HEK293 (cell line): ENCODE results near the gene CCDC127.
"Not testable (repeated sequence)": the region's sequence is repeated elsewhere in the genome, so short reads cannot be mapped to it uniquely, and the experiment has no call there.

ENCODE experiments used
- CTCF ChIP-seq: fragments of 450-650 bp; formaldehyde crosslinking; IDR thresholded peaks from 2 replicates; pipeline ENCODE4 v1.5.1; 2016; ENCODE audit warnings: missing biosample characterization, missing genetic modification characterization
- HOXD13 ChIP-seq: sonication (generic); formaldehyde crosslinking; IDR thresholded peaks from 2 replicates; pipeline ENCODE4 v1.8.0; 2022; ENCODE audit warnings: missing genetic modification reagents, borderline replicate concordance
- ZNF23 ChIP-seq: fragments of 450-650 bp; formaldehyde crosslinking; IDR thresholded peaks from 2 replicates; pipeline ENCODE4 v1.5.1; 2016; ENCODE audit warnings: missing biosample characterization, missing genetic modification characterization, borderline replicate concordance
- ZNF341 ChIP-seq: fragments of 450-650 bp; formaldehyde crosslinking; IDR thresholded peaks from 2 replicates; pipeline ENCODE4; 2016; ENCODE audit warnings: low read depth, missing biosample characterization, missing genetic modification characterization
- ZNF654 ChIP-seq: fragments of 450-650 bp; formaldehyde crosslinking; IDR thresholded peaks from 2 replicates; pipeline ENCODE4 v1.5.1; 2016; ENCODE audit warnings: low read depth, missing biosample characterization, missing genetic modification characterization
- ZNF76 ChIP-seq: fragments of 450-650 bp; formaldehyde crosslinking; IDR thresholded peaks from 2 replicates; pipeline ENCODE4; 2016; ENCODE audit warnings: low read depth, missing biosample characterization, missing genetic modification characterization, borderline replicate concordance
- ZNF768 ChIP-seq: fragments of 450-650 bp; formaldehyde crosslinking; IDR thresholded peaks from 2 replicates; pipeline ENCODE4 v1.5.1; 2018; ENCODE audit warnings: missing biosample characterization, mild to moderate bottlenecking, missing genetic modification characterization
- ZNF792 ChIP-seq: fragments of 450-650 bp; formaldehyde crosslinking; IDR thresholded peaks from 2 replicates; pipeline ENCODE4 v1.5.1; 2016; ENCODE audit warnings: missing biosample characterization, missing genetic modification characterization
- TF ChIP-seq, protein P1 (sequence below): fragments of 450-650 bp; formaldehyde crosslinking; IDR thresholded peaks from 2 replicates; pipeline ENCODE4 v1.5.1; 2016; ENCODE audit warnings: missing biosample characterization, missing genetic modification characterization
- TF ChIP-seq, protein P2 (sequence below): fragments of 450-650 bp; formaldehyde crosslinking; IDR thresholded peaks from 2 replicates; pipeline ENCODE4 v1.5.1; 2016; ENCODE audit warnings: missing biosample characterization, missing genetic modification characterization, borderline replicate concordance

GRCh38 chr5:254322-254721, 36.4 kb upstream of the CCDC127 start:
- TF ChIP-seq ZNF792; CTCF (tag by site-specific recombination); HOXD13 (CRISPR knock-in tag); ZNF76 (tag by site-specific recombination); ZNF654 (tag by site-specific recombination); ZNF23 (tag by site-specific recombination); ZNF768 (tag by site-specific recombination); ZNF341: not testable (repeated sequence)
- TF ChIP-seq, protein P1, sequence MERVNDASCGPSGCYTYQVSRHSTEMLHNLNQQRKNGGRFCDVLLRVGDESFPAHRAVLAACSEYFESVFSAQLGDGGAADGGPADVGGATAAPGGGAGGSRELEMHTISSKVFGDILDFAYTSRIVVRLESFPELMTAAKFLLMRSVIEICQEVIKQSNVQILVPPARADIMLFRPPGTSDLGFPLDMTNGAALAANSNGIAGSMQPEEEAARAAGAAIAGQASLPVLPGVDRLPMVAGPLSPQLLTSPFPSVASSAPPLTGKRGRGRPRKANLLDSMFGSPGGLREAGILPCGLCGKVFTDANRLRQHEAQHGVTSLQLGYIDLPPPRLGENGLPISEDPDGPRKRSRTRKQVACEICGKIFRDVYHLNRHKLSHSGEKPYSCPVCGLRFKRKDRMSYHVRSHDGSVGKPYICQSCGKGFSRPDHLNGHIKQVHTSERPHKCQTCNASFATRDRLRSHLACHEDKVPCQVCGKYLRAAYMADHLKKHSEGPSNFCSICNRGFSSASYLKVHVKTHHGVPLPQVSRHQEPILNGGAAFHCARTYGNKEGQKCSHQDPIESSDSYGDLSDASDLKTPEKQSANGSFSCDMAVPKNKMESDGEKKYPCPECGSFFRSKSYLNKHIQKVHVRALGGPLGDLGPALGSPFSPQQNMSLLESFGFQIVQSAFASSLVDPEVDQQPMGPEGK (tag by site-specific recombination): not testable (repeated sequence)
- TF ChIP-seq, protein P2, sequence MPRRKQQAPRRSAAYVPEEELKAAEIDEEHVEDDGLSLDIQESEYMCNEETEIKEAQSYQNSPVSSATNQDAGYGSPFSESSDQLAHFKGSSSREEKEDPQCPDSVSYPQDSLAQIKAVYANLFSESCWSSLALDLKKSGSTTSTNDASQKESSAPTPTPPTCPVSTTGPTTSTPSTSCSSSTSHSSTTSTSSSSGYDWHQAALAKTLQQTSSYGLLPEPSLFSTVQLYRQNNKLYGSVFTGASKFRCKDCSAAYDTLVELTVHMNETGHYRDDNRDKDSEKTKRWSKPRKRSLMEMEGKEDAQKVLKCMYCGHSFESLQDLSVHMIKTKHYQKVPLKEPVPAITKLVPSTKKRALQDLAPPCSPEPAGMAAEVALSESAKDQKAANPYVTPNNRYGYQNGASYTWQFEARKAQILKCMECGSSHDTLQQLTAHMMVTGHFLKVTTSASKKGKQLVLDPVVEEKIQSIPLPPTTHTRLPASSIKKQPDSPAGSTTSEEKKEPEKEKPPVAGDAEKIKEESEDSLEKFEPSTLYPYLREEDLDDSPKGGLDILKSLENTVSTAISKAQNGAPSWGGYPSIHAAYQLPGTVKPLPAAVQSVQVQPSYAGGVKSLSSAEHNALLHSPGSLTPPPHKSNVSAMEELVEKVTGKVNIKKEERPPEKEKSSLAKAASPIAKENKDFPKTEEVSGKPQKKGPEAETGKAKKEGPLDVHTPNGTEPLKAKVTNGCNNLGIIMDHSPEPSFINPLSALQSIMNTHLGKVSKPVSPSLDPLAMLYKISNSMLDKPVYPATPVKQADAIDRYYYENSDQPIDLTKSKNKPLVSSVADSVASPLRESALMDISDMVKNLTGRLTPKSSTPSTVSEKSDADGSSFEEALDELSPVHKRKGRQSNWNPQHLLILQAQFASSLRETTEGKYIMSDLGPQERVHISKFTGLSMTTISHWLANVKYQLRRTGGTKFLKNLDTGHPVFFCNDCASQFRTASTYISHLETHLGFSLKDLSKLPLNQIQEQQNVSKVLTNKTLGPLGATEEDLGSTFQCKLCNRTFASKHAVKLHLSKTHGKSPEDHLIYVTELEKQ (tag by site-specific recombination): not testable (repeated sequence)
